ENCODE measurements around the gene FBXO17. TPM values are rescaled to one million over a fixed set of nuclear protein-coding genes. Genes with fewer than 3 reads are reported as not detected.

Gene FBXO17, protein sequence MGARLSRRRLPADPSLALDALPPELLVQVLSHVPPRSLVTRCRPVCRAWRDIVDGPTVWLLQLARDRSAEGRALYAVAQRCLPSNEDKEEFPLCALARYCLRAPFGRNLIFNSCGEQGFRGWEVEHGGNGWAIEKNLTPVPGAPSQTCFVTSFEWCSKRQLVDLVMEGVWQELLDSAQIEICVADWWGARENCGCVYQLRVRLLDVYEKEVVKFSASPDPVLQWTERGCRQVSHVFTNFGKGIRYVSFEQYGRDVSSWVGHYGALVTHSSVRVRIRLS
- total RNA-seq, result 1 to 10 TPM; 1.7 to 1.9 TPM

DNA sequence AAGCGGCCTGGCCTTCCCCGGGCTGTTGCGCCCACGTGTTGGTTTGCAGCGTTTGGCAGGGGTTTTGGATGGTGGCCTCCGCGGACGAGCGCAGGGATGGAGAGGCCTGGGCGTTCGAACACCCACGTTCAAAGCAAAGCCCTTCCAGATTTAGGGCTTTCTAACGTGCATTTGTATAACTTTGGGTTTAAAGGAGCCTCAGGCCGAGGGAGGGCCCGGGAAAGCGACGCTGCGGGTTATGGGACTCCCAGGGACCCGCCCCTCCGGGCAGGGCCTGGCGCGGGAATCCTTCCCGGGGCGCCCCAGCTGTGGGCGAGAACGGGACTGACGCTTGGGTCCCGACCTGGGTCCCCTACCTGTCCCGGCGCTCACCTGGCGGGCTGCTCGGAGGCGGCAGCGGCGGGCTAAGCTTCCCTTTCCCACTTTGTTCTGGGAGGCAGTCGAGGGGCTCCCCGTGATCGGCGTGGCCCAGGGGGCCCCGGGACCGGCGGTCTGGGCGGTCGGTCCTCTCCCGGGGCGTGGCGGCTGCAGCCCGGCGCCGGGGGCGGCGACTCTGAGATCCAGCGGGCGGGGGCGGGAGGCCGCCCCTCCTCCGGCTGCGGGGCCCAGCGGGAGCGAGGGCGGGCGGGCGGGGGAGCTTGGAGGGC lies at the start of gene FBXO17:
Gene FBXO17 (minus strand): TSS at position 529 of the 647 bp plus-strand sequence. CDS start 25,423 bp downstream, outside the sequence.
- DNase-seq, result peak; percentile 29
- Histone ChIP-seq H3K27ac (peak within 1 kb of the TSS; percentile 77), H3K9me3 (no peaks in the 10 kb centered on the region), H3K9ac (ENCODE audit: low read depth in 2 of 2, low read length in 2 of 2) (peak within 1 kb of the TSS; percentile 54 to 60), H3K4me1 (no peaks in the 10 kb centered on the region), H3K36me3 (no peaks in the 10 kb centered on the region), H3K4me3 (peak within 1 kb of the TSS; percentile 36), H3K27me3 (peaks cover 19% of the 10 kb centered on the region)
- intact Hi-C loops (cut with DNase I), result no loop called here
- no peak for TF ChIP-seq CTCF (IDR thresholded peaks at IDR 0.05)

DNA sequence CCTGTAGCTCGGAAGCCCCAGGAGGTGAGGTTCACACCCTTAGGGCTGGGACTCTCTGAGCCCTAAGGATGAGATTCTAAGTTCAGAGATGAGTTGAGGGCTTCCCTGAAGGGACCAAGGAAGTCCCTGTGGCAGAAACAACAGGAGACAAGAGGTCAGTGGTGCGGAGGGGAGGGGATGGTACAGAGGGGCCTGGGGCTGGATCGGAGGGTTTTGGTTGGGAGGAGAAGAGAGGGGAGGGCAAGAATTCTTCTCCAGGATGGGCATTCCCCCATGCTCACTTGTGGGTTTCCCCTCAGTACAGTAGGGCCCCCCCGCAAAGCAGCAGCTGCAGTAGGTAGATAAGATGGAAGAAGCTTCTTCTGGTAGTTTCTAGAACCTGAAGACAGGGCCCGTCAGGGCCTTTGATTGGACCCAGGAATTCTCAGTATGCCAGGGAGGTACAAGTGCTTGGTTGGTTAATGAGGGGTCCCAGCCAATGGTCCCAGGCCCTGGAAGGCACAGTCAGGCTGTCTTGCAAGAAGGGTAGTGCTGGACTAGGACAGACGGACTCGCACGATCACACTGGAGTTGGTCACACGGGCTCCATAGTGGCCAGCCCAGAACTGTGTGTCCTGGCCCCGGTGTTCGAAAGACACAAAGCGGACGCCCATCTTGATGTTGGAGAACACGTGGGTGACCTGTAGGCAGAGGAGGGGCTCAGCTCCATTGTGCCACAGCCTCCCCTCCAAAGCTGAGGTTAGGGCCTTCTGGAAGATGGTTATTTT lies 49.5 kb upstream of the FBXO17 start:
- H3K27me3 ChIP-seq, result no peaks in the 10 kb centered on the region
- H3K4me3 ChIP-seq, result no peak overlapping the region
- DNase-seq, result no peak
- H3K4me1 ChIP-seq, result no peaks in the 10 kb centered on the region
- H3K36me3 ChIP-seq, result no peaks in the 10 kb centered on the region
- TF ChIP-seq CTCF (IDR thresholded peaks at IDR 0.05), result no peak
- no peak overlapping the region for H3K27ac ChIP-seq
- no peak overlapping the region for H3K9ac ChIP-seq (ENCODE audit: low read depth in 2 of 2, low read length in 2 of 2)
- intact Hi-C loops (cut with DNase I), result no loop called here
- no peaks in the 10 kb centered on the region for H3K9me3 ChIP-seq

DNA sequence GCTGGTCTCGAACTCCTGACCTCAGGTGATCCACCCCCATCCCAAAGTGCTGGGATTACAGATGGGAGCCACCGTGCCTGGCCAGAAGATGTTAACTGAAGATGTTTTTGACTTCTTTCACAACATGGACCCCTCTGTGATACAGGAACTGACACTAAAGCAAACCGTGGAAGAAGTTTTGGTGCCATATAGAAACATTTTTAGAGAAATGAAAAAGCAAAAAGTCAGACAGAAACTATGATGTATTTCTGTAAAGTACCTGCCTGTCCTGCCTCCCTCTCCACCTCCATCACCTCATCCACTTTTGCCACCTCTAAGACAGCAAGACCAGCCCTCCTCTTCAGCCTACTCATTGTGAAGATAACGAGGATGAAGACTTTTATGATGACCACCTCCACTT lies 45.5 kb upstream of the FBXO17 start:
- Histone ChIP-seq H3K9me3 (no peaks in the 10 kb centered on the region), H3K4me3 (no peak overlapping the region), H3K4me1 (no peaks in the 10 kb centered on the region), H3K9ac (ENCODE audit: low read depth in 2 of 2, low read length in 2 of 2) (no peak overlapping the region), H3K27ac (no peak overlapping the region), H3K36me3 (no peaks in the 10 kb centered on the region), H3K27me3 (no peaks in the 10 kb centered on the region)
- intact Hi-C loops (cut with DNase I), result no loop called here
- TF ChIP-seq CTCF (IDR thresholded peaks at IDR 0.05), result no peak
- DNase-seq, result no peak

DNA sequence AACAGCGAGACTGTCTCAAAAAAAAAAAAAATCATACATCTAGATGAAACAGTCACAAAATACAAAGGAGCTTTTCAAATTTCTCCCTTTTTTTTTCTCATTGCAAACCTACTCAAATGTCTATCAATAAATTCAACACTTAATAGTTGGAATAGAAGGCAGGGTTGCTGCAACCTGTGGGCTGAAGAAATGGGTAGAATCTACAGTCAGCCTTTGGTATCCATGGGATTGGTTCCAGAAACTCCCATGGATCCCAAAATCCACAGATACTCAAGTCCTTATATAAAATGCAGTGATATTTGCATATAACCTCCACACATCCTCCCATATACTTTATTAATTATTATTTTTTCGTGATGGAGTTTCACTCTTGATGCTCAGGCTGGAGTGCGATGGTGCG lies 42.1 kb upstream of the FBXO17 start:
- intact Hi-C loops (cut with DNase I), result no loop called here
- H3K9ac ChIP-seq (ENCODE audit: low read depth in 2 of 2, low read length in 2 of 2), result no peak overlapping the region
- DNase-seq, result no peak
- no peak overlapping the region for H3K4me3 ChIP-seq
- H3K9me3 ChIP-seq, result no peaks in the 10 kb centered on the region
- H3K36me3 ChIP-seq, result no peaks in the 10 kb centered on the region
- no peaks in the 10 kb centered on the region for H3K4me1 ChIP-seq
- TF ChIP-seq CTCF (IDR thresholded peaks at IDR 0.05), result no peak
- H3K27ac ChIP-seq, result no peak overlapping the region
- H3K27me3 ChIP-seq, result no peaks in the 10 kb centered on the region

DNA sequence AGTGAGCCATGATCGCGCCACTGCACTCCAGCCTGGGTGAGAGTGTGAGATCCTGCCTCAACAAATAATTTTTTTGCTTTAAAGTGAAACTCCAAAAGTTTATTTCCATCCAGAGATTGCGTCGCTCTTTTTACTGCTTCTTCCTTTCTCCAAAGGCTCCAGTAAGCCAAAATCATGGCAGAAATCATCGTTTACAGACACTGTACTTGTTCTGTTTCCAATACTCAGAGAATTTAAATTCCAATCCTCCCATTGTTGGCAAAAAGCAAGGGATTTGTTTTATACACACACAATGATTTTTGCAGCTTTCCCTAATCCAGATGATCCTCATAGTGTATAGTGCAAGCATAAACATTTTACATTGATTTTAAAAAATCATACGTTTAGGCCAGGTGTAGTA lies 41.5 kb upstream of the FBXO17 start:
- intact Hi-C loops (cut with DNase I), result no loop called here

More for the DNA sequence above, 41.5 kb upstream of the FBXO17 start:
- no peaks in the 10 kb centered on the region for H3K9me3 ChIP-seq
- no peak for TF ChIP-seq CTCF (IDR thresholded peaks at IDR 0.05)
- H3K36me3 ChIP-seq, result no peaks in the 10 kb centered on the region
- no peak overlapping the region for H3K4me3 ChIP-seq
- DNase-seq, result no peak
- H3K4me1 ChIP-seq, result no peaks in the 10 kb centered on the region
- no peak overlapping the region for H3K27ac ChIP-seq
- H3K9ac ChIP-seq (ENCODE audit: low read depth in 2 of 2, low read length in 2 of 2), result no peak overlapping the region
- no peaks in the 10 kb centered on the region for H3K27me3 ChIP-seq

Data from colonic mucosa (tissue), 4 donors.